B cell (primary cell): ENCODE measurements around the gene PRKN. TPM values are rescaled to one million over a fixed set of nuclear protein-coding genes. Genes with fewer than 3 reads are reported as not detected.

ENCODE experiments used
- ATAC-seq: fragments of 200-7000 bp; cut with Tn5 transposase; one replicate; pipeline ENCODE4 v1.10.0; 2021; ENCODE audit warnings: low read depth, mild to moderate bottlenecking, moderate number of reproducible peaks, moderate library complexity
- CTCF ChIA-PET: fragments of 350-600 bp; sonication (Branson Sonifier 250); formaldehyde crosslinking; loops from one replicate; lab custom pipeline; 2021; ENCODE audit warnings: antibody characterized with exemption, inconsistent platforms; lab: Charles Lee
- POLR2A ChIA-PET: fragments of 350-600 bp; sonication (Branson Sonifier 250); formaldehyde crosslinking; loops from one replicate; lab custom pipeline; 2021; ENCODE audit warnings: antibody characterized with exemption; lab: Charles Lee
- DNase-seq: peaks from one replicate; pipeline ENCODE4 v3.0.0; 2013
- H2AFZ ChIP-seq: 2 replicates; pipeline ENCODE4 v1.6.1; 2012; ENCODE audit warnings: mild to moderate bottlenecking, low read depth, low read length; ENCODE audit not compliant: insufficient read depth, poor library complexity, severe bottlenecking
- H3K27ac ChIP-seq, 2 donors: 1 replicate in 1 of 2; 2 replicates in 1 of 2; pipeline ENCODE4 v1.5.1; 2012 to 2013; ENCODE audit warnings: low read length in 2 of 2, mild to moderate bottlenecking in 2 of 2, moderate library complexity in 1 of 2
- H3K27me3 ChIP-seq, 4 experiments: fragments of 200-600 bp in 1 of 4; sonication (generic) in 1 of 4; replicated peaks in 1 of 4; 1 replicate in 2 of 4; 2 replicates in 2 of 4; pipeline versions ENCODE4 v1.6.1 to v1.7.0; 2013 to 2016; ENCODE audit warnings: low read length in 3 of 4, mild to moderate bottlenecking in 2 of 4, mixed read lengths in 1 of 4, moderate library complexity in 1 of 4; ENCODE audit not compliant: insufficient read depth in 4 of 4, control insufficient read depth in 3 of 4; ENCODE audit errors: control extremely low read depth in 1 of 4
- H3K36me3 ChIP-seq, 2 experiments: replicated peaks in 1 of 2; 1 replicate in 1 of 2; 2 replicates in 1 of 2; pipeline versions ENCODE4 v1.6.1 to v1.7.1; 2013; ENCODE audit warnings: low read length in 1 of 2; ENCODE audit not compliant: insufficient read depth in 2 of 2, control insufficient read depth in 1 of 2; ENCODE audit errors: control extremely low read depth in 1 of 2, extremely low read depth in 1 of 2
- H3K4me1 ChIP-seq, 2 donors: fragments of 200-600 bp in 1 of 2; sonication (generic) in 1 of 2; 1 replicate in 1 of 2; 2 replicates in 1 of 2; pipeline versions ENCODE4 v1.5.1 to v1.6.1; 2013 to 2017; ENCODE audit warnings: low read length in 2 of 2; ENCODE audit not compliant: control insufficient read depth in 2 of 2, insufficient read depth in 2 of 2
- H3K4me2 ChIP-seq: replicated peaks from 2 replicates; pipeline ENCODE3; 2012; ENCODE audit warnings: mild to moderate bottlenecking, low read depth, low read length; ENCODE audit not compliant: poor library complexity, severe bottlenecking
- H3K4me3 ChIP-seq, 5 experiments: fragments of 200-600 bp in 1 of 5; sonication (generic) in 1 of 5; 1 replicate in 3 of 5; 2 replicates in 2 of 5; pipeline versions ENCODE4 v1.5.1 to v1.7.0; 2011 to 2016; ENCODE audit warnings: low read length in 4 of 5, mild to moderate bottlenecking in 4 of 5, low read depth in 2 of 5, control low read depth in 1 of 5, moderate library complexity in 1 of 5; ENCODE audit not compliant: insufficient read depth in 1 of 5; ENCODE audit errors: control extremely low read depth in 1 of 5, extremely low read depth in 1 of 5
- H3K79me2 ChIP-seq: fragments of 200-600 bp; sonication (generic); one replicate; pipeline ENCODE4 v1.6.0; 2016; ENCODE audit warnings: low read length; ENCODE audit not compliant: control insufficient read depth, insufficient read depth
- H3K9ac ChIP-seq: fragments of 200-600 bp; sonication (generic); 2 replicates; pipeline ENCODE4 v1.6.1; 2017; ENCODE audit warnings: mild to moderate bottlenecking, low read length, moderate library complexity
- H3K9me3 ChIP-seq, 3 donors: one replicate each; pipeline versions ENCODE4 v1.6.1 to v1.7.1; 2013; ENCODE audit warnings: low read length in 2 of 3; ENCODE audit not compliant: control insufficient read depth in 2 of 3, insufficient read depth in 1 of 3; ENCODE audit errors: control extremely low read depth in 1 of 3
- H4K20me1 ChIP-seq: 2 replicates; pipeline ENCODE4 v1.6.0; 2012; ENCODE audit warnings: mild to moderate bottlenecking, low read length; ENCODE audit not compliant: insufficient read depth, control insufficient read depth, poor library complexity, severe bottlenecking
- H3K27ac Mint-ChIP-seq: one replicate; pipeline ENCODE4 v1.8.0; 2021; ENCODE audit warnings: mixed read lengths
- H3K27me3 Mint-ChIP-seq: one replicate; pipeline ENCODE4 v1.8.0; 2021; ENCODE audit warnings: mixed read lengths
- H3K4me1 Mint-ChIP-seq: one replicate; pipeline ENCODE4 v1.8.0; 2021; ENCODE audit warnings: mixed read lengths
- H3K4me3 Mint-ChIP-seq: one replicate; pipeline ENCODE4 v1.8.0; 2021; ENCODE audit warnings: mixed read lengths
- H3K9me3 Mint-ChIP-seq: one replicate; pipeline ENCODE4 v1.8.0; 2022; ENCODE audit warnings: mixed read lengths; ENCODE audit not compliant: insufficient read depth
- EZH2 ChIP-seq: IDR thresholded peaks from 2 replicates; pipeline ENCODE4 v1.6.1; 2012; ENCODE audit warnings: borderline replicate concordance, low read depth, mild to moderate bottlenecking, moderate library complexity, low read length; ENCODE audit not compliant: insufficient read depth, poor library complexity, severe bottlenecking
- WGBS: methylation state at CpG from one replicate; pipeline ENCODE4 v1.1.5; 2013; ENCODE audit warnings: missing lambda C conversion rate; ENCODE audit not compliant: insufficient coverage; 5-methylcytosine and 5-hydroxymethylcytosine counted together
- intact Hi-C: fragments of 100-400 bp; cut with micrococcal nuclease; formaldehyde crosslinking; loops from one replicate; pipeline ENCODE4 v1.10.0; 2022
- polyA plus RNA-seq: library from polyadenylated mRNA; depleted of rRNA; stranded (reverse); fragments of >200 nt; gene quantifications from 2 replicates; pipeline ENCODE4 v1.2.3, GENCODE V29; 2012
- total RNA-seq, 2 donors: library from RNA; stranded (reverse); fragments of 120-200 nt in 1 of 2; gene quantifications; 1 replicate in 1 of 2; 2 replicates in 1 of 2; pipeline versions ENCODE4 v1.2.3 to v1.2.4, GENCODE V29; 2013 to 2022
- TF ChIP-seq, protein P1 (sequence below): fragments of 200-600 bp; IDR thresholded peaks from one replicate; pipeline ENCODE4 v1.8.0; 2022; ENCODE audit warnings: antibody characterized with exemption, mild to moderate bottlenecking

The PRKN gene
- total and polyA plus RNA-seq, 2 donors (not counting 1 experiment from before 2014, with no cell fraction given): 1.6 to 6.2 TPM

DNA sequence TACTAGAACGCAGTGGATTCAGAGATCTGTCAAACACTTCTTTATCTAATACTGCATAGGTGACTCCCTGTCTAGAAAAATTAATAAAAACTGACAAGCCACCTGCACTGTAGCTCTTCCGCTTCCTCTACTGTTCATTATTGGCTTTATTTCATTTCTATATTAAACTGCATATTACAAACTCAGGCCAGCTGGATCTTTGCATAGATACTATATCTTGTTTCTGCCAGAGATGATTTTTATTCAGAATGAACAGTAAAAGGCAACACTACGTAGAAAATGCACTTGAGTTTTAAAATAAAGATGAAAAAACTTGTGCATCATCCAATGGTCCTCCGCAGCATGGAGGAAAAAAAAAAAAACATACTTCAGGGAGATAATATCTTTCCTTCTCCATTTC lies 508.3 kb downstream of the PRKN start:
- Mint-ChIP-seq H3K4me3 (no peak overlapping the region), H3K4me1 (no peaks in the 10 kb centered on the region), H3K27ac (no peak overlapping the region), H3K9me3 (no peaks in the 10 kb centered on the region), H3K27me3 (no peaks in the 10 kb centered on the region)
- Histone ChIP-seq H3K4me1 (no peaks in the 10 kb centered on the region), H4K20me1 (no peaks in the 10 kb centered on the region), H3K36me3 (no peaks in the 10 kb centered on the region), H3K27ac (no peak overlapping the region), H3K79me2 (no peaks in the 10 kb centered on the region), H2AFZ (no peak overlapping the region), H3K9ac (no peak overlapping the region), H3K9me3 (no peaks in the 10 kb centered on the region), H3K27me3 (no peaks in the 10 kb centered on the region), H3K4me3 (no peak overlapping the region), H3K4me2 (no peak overlapping the region)
- 100% methylated on average over 2 of the region's 4 CpGs for WGBS
- ChIA-PET POLR2A (no interaction called here), CTCF (interaction anchor here (0.6 kb wide), 1 partner anchor 765 kb away, joined by 3 read pairs; no protein-coding TSS in a partner anchor)
- TF ChIP-seq, protein P1, sequence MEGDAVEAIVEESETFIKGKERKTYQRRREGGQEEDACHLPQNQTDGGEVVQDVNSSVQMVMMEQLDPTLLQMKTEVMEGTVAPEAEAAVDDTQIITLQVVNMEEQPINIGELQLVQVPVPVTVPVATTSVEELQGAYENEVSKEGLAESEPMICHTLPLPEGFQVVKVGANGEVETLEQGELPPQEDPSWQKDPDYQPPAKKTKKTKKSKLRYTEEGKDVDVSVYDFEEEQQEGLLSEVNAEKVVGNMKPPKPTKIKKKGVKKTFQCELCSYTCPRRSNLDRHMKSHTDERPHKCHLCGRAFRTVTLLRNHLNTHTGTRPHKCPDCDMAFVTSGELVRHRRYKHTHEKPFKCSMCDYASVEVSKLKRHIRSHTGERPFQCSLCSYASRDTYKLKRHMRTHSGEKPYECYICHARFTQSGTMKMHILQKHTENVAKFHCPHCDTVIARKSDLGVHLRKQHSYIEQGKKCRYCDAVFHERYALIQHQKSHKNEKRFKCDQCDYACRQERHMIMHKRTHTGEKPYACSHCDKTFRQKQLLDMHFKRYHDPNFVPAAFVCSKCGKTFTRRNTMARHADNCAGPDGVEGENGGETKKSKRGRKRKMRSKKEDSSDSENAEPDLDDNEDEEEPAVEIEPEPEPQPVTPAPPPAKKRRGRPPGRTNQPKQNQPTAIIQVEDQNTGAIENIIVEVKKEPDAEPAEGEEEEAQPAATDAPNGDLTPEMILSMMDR: no peak
- TF ChIP-seq EZH2: no peak
- intact Hi-C loops: no loop called here
- DNase-seq: no peak
- no peak for ATAC-seq

DNA sequence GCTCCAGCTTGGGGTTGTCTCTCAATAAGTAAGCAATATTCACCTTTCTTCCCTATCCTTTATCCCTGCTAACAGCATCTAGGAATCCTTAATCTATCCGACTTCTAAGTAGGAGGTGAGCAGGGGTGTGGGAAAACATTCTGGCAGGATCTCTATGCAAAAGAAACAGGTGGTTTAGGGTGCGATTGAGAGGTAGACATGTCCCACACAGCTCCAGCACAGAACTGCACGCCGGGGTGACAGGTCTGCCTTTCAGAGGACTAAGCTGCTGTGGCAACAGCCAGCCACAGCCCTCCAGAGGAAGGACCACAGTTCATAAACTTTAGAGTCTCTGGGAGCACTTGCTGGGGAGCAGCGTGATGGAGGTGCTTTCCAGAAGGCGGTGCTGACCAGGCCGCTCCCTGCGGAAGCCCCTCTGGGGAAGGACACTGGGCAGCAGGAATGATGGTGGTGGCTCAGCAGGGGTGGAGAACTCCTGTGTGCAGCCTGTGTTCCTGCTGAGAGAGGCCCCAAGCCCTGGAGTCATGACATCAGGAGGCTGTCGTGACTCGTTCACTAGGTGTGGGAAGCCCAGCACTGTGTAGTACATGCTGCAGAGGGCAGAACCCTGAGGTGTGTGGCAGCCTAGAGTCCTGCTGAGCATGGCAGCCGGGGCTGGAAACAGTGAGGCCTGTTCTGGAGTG lies 509.6 kb downstream of the PRKN start:
- ChIA-PET POLR2A (no interaction called here), CTCF (no interaction called here)
- no peaks in the 10 kb centered on the region for H3K4me1 Mint-ChIP-seq
- no peak overlapping the region for H3K4me3 Mint-ChIP-seq
- no peak for TF ChIP-seq EZH2
- TF ChIP-seq, protein P1: no peak
- H3K36me3 ChIP-seq: no peaks in the 10 kb centered on the region
- WGBS: 87% methylated on average over 10 of the region's 11 CpGs
- H2AFZ ChIP-seq: no peak overlapping the region
- H3K27me3 Mint-ChIP-seq: no peaks in the 10 kb centered on the region
- no peaks in the 10 kb centered on the region for H3K27me3 ChIP-seq
- DNase-seq: no peak
- no peak overlapping the region for H3K27ac ChIP-seq
- intact Hi-C loops: no loop called here
- H3K79me2 ChIP-seq: no peaks in the 10 kb centered on the region
- H3K9me3 Mint-ChIP-seq: no peaks in the 10 kb centered on the region
- no peaks in the 10 kb centered on the region for H4K20me1 ChIP-seq
- H3K4me3 ChIP-seq: no peak overlapping the region
- H3K4me2 ChIP-seq: no peak overlapping the region
- peaks cover 0 to 3% (median 0%) of the 10 kb centered on the region in 3 donors for H3K9me3 ChIP-seq
- ATAC-seq: no peak
- H3K9ac ChIP-seq: no peak overlapping the region
- H3K27ac Mint-ChIP-seq: no peak overlapping the region
- no peaks in the 10 kb centered on the region for H3K4me1 ChIP-seq
